ENCODE results near the gene MARCHF10.

Gene MARCHF10

DNA sequence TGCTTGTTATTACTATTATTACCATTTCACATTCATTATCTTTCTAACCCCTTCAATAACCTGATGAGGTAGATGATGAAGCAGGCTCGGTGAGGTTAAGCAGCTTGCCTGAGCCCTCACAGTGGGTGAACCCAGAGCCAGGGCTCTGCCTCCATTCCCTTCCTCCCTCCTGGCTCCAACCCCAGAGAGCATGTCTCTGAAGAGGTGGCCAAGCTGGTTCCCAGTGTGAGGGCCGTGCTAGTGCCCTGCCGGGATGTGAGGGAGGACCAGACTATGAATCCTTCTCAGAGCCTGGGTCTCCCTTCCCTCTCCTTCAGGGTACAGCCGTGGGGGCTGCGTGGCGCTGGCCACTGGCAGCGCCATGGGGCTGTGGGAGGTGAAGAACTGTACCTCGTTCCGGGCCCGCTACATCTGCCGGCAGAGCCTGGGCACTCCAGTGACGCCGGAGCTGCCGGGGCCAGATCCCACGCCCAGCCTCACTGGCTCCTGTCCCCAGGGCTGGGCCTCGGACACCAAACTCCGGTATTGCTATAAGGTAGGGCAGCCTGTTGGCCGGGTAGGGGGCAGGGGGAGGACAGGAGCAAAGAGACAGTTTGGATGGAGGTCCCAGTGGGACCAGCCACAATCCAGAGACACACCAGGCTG is 131.0 kb downstream of the MARCHF10 start:
- DNase-seq (ENCODE audit: low spot score): no peak

DNA sequence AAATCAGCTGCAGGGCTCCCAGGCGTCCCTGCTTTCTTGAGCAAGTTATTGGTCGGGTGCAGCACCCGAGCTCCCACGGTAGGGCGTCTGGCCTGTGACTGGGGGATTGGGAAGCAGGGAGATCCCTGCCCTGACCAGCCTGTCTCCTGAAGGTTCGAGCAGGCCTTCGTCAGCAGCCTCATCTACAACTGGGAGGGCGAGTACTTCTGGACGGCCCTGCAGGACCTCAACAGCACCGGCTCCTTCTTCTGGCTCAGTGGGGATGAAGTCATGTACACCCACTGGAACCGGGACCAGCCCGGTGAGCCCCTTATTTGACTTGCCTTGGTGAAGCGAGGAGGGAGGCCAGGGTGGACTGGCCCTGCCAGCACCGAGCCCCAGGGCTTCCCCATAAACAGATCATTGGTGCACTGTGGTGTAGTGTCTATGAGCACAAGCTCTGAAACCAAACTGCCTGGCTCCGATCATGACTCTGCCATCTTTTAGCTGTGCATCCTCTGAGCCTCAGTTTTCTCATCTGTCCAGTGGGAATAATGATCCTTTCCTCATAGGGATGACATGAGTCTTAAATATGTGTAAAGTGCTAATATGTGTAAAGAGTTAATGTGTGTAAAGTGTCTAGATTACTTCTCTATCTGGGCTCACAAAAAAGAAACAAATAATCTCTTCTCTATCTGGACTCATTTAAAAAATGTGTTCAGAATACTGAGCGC is 131.7 kb downstream of the MARCHF10 start:
- no peak for DNase-seq (ENCODE audit: low spot score)

DNA sequence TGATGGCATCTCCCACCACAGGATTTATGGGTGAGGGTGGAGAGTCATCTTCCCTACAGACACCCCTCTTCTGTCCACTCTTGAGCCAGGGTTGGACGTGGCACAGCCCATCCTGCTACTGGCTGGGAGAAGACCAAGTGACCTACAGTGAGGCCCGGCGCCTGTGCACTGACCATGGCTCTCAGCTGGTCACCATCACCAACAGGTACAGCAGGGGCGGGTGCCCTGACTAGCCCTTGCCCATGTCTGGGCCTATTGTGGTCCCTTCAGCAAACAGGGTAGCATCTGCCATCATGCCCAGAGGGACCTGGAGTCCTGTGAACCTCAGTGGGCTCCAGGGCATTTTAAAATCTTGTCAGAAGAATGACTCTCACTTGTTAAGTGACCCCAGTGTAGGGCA is 132.4 kb downstream of the MARCHF10 start:
- DNase-seq (ENCODE audit: low spot score): no peak

DNA sequence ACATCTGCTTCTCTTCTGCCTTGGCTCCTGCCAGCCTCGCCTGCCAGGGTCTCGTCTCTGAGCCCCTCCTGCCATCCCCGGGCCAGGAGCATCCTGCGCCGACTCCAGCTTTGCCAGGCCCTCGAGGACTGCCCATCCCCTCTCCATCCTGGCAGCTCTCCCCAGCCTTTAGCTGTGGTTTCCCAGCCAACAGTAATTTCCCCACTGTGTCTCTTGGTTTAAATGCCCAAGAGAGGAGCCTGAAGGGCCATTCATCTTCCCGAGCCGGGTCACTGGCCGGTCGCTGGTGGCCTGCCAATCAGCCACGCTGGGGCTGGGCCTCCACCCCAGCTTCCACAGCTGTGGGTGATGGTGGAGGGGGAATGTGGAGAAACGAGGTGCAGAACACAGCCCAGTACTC is 132.9 kb downstream of the MARCHF10 start:
- DNase-seq (ENCODE audit: low spot score): no peak

DNA sequence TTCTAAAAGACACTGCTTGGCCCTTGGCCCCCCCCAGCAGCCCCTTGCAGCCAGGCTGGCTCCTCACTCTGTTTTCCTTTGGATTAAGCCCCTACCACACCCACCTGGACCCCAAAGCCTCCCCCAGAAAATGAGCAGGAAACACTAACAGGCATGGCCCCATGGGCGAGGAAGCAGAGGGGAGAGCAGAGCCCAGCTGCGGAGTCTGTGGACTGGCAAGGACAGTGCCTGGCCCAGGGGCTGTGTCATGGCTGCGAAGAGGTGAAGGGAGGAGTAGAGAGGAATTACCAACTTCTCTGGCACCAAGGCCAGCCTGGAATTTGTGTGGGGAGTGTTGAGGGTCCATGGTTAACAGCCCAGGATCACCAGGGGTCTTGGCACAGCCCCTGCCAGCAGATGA is 133.3 kb downstream of the MARCHF10 start:
- no peak for DNase-seq (ENCODE audit: low spot score)

DNA sequence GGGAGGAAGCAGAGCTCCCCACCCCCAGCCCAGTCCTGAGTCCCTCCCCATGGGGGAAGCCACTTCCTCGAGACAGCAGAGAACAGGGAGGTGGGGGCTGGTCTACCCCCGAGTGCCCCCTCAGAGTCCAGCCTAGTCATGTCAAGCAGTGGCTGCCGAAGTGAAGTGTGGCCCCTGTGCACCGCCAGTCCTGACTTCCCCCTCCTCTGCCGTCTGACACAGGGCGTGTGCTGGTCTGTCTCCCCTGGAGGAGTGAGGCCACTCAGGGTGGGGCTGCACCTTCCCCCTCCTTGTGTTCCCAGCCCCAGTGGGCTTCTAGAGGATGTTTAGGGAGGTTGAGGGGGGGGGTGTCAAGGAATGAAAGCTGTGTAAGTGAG is 133.8 kb downstream of the MARCHF10 start:
- DNase-seq (ENCODE audit: low spot score): no peak

DNA sequence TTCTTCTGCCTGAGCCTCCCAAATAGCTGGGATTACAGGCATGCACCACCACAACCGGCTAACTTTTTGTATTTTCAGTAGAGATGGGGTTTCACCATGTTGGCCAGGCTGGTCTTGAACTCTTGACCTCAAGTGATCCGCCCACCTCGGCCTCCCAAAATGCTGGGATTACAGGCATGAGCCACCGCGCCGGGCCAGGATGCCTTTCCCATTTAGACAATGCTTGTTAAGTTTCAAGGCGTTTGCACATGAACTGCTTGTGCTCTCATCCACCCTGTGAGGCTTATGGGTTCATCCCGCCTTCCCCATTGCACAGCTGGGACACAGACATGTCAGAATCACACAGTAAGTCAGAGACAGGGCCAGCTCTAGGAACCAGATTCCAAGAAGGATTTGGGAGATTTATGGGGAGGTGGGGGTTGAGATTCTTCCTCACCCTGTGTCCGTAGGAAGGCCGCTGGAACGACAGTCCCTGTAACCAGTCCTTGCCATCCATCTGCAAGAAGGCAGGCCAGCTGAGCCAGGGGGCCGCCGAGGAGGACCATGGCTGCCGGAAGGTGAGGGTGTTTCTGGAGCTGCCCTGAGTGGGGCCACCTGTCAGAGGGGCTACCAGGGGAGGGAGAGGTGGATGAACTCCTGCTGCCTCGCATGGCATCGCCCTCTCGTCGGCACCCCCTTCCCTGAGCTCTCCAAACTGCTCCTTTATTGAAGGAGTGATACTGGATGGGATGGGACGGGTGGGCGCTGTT is 134.3 kb downstream of the MARCHF10 start:
- DNase-seq (ENCODE audit: low spot score): no peak

DNA sequence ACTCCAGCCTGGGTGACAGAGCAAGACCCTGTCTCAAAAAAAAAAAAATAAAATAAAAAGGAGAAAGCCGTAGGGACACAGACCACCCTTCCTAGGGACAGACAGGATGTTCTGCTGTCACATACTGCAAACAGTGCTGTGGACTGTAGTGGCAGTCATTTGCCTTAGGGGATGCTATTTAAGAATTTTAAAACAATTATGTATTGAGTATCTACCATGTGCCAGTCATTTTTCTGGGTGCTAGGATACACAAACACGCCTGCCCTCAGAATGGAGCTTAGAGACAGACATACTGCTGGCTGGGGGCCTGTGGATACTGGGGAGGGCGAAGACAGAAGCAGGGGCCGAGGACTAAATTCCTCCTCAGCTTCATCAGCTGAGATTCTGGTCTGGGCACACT is 135.2 kb downstream of the MARCHF10 start:
- DNase-seq (ENCODE audit: low spot score): no peak

DNA sequence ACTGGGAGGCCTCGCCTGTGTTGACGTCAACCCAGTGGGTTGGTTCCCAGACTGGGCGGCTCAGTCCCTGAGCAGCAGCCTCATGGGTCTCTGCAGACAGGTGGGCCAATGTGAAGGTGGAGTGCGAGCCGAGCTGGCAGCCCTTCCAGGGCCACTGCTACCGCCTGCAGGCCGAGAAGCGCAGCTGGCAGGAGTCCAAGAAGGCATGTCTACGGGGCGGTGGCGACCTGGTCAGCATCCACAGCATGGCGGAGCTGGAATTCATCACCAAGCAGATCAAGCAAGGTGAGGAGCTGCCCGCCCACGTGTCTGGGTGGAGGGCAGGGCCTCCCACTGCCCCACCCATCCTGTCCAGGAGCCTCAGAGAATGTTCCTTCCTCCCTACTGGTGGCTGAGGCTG is 136.6 kb downstream of the MARCHF10 start:
- peak; percentile 21 for DNase-seq (ENCODE audit: low spot score)

DNA sequence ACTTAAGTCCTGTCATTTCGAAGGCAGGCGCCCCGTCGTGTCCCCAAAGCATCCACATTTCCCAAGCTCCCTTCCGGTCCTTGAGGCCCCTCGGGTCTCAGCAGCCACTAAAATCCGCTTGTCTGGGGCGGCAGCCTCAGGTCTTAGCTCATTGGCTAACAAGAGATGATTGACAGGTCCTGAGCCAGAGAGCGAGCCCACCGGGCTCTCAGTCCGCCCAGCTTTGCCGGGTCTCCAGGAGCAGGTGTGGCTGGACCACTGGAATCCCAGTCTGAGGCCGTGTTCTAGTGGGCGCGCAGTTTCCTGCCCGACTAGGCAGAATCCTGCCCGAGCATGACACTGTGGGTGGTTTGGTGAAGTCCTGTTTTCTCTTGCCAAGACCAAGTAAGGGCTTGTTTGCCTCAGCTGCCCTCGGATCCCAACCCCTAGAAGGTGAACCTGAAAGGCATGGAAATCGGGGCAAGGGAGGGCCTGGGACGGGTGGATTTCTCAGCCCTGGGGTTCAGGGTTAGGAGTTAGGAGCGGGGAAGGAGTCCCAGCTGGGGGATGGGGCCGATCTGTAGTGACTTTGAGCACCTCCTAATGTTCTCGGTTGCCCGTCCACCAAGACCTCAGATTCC is 137.8 kb downstream of the MARCHF10 start:
- no peak for DNase-seq (ENCODE audit: low spot score)

DNA sequence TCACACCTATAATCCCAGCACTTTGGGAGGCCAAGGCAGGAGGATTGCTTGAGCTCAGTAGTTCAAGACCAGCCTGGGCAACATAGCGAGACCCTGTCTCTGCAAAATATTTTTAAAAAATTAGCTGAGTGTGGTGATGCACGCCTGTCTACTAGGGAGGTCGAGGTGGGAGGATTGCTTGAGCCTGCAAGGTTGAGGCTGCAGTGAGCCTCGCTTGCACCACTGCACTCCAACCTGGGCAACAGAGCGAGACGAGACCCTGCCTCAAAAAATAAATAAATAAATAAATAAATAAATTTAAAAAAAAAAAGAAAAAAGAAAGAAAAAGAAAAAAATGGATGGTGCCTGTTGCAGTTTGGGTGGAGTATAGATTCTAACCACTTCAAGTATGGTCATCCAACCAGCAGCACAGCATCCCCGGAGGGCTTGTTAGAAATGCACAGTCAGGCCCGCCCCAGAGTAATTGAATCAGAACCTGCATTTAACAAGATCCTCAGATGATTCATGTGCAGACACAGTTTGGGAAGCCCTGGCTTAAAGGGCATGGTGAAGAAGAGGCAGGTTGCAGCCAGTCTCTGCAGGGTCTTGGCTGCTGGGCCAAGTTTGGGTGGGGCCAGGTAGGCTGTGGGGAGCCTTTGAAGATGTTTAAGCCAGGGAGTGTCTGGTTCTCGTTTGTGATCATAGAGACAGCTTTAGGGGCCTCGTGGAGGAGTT is 139.9 kb downstream of the MARCHF10 start:
- DNase-seq (ENCODE audit: low spot score): no peak

DNA sequence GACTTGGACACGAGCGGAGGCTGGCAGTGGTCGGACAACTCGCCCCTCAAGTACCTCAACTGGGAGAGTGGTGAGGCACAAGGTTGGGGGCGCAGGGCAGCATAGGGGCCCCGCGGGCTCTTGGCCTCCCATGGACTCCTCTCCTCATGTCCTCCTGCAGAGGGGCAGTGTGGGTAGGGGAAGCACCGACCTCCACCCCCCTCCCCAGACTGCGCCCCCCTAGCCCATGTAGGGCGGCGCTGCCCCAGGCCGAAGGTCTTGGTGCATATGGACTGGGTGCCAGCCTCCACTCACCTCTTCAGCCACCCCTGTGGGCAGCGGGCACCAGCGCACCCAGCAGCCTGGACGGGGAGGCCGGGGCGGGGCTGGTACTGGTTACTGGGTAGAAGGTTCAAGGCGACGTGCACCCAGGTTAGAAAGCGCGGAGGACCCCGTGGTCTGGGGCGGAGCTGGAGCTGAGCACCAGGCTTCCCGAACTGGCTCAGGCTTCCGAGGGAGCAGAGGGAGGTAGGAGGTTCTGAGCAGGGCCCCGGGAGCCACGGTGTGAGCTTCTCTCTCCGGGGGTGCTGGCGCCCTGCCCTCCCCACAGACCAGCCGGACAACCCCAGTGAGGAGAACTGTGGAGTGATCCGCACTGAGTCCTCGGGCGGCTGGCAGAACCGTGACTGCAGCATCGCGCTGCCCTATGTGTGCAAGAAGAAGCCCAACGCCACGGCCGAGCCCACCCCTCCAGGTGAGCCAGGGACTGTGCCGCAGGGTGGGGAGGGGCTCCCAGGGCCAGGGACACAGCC is 141.1 kb downstream of the MARCHF10 start:
- no peak for DNase-seq (ENCODE audit: low spot score)

DNA sequence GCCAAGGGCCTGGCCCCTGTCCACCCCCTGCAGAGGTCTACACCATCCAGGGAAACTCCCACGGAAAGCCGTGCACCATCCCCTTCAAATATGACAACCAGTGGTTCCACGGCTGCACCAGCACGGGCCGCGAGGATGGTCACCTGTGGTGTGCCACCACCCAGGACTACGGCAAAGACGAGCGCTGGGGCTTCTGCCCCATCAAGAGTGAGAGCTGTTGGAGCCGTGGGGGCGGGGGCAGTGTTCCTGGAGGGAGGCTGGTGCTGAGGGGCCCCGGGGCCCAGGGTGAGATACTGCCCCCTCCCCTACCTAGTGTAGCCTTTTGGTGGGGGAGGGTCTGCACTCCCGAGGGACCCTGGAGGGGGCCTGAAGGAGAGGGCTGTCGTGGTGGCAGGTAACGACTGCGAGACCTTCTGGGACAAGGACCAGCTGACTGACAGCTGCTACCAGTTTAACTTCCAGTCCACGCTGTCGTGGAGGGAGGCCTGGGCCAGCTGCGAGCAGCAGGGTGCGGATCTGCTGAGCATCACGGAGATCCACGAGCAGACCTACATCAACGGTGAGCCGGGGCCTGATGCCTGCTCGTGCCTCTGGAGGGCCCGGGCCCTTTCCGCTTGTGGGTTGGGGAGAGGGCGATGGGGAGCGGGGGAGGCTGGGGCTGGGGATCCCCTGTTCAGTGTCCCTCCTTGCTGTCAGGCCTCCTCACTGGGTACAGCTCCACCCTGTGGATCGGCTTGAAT is 141.9 kb downstream of the MARCHF10 start:
- DNase-seq (ENCODE audit: low spot score): no peak

DNA sequence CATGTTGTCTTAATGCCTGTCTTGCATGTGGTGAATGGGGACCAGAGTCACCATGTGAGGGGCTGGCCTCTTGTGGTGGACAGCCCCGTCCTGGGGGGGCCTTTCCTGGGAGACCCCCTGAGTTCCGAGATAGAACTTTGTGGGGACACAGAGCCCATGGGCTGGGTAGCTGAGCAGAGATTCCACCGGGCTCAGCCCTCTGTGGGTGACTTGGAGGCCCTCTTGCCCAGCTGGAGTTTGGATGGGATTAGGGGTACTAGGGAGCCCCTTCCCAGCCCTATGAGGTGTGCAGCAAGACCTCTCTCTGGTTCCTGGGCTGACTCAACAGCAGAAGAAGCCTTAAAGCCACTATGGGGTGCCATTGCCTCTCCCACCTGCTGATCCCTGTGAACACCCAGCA is 142.5 kb downstream of the MARCHF10 start:
- DNase-seq (ENCODE audit: low spot score): no peak

DNA sequence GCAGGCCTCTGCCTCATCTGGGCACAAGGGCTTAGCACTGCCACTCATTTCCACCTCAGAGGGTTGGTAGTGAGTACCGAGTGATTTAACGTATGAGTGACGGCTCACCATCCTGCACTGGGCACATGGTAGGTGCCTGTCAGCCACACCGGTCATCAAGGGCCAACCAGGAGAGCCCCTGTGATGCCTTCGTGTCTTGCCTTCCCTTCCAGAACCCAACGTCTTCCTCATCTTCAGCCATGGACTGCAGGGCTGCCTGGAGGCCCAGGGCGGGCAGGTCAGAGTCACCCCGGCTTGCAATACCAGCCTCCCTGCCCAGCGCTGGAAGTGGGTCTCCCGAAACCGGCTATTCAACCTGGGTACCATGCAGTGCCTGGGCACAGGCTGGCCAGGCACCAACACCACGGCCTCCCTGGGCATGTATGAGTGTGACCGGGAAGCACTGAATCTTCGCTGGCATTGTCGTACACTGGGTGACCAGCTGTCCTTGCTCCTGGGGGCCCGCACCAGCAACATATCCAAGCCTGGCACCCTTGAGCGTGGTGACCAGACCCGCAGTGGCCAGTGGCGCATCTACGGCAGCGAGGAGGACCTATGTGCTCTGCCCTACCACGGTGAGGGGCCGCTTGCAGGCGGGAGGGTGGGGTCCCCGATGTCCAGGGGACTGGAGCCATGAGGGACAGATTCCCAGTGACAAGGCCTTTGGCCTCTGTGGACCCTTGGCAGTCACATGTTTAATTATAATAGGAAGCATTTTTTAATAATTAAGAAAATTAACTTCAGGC is 143.6 kb downstream of the MARCHF10 start:
- no peak for DNase-seq (ENCODE audit: low spot score)

DNA sequence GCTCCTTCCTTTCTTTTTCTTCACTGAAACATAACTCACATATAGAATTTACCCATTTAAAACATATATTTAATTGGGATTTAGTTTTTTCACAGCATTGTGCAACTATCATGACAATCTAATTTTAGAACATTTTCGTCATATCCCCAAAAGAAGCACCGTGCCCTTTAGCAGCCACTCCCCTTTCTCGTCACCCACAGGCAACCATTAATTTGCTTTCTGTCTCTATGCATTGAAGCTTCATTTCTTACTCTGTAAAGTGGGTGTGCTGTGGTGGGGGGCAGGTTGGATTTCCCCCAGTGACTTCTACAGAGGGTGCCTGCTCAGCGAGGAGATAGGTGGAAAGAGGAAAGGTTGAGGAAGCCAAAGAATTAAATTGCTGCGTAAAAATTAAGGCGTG is 144.8 kb downstream of the MARCHF10 start:
- DNase-seq (ENCODE audit: low spot score): no peak

DNA sequence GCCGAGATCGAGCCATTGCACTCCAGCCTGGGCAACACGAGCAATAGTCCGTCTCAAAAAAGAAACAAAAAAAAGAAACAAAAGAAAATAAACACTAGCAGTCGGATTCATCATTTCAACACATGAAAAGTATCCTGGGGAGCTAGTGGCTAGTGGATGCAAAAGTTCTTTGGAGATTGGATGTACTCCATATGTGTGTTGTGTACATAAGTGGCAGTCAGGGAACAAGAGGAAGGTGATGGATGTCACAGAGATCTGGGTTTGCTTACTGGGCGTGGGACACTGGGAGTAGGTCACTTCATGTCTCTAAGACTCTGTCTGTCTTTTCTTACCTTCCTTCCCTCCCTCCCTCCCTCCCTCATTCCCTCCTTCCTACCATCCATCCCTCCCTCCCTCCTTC is 145.3 kb downstream of the MARCHF10 start:
- DNase-seq (ENCODE audit: low spot score): no peak

DNA sequence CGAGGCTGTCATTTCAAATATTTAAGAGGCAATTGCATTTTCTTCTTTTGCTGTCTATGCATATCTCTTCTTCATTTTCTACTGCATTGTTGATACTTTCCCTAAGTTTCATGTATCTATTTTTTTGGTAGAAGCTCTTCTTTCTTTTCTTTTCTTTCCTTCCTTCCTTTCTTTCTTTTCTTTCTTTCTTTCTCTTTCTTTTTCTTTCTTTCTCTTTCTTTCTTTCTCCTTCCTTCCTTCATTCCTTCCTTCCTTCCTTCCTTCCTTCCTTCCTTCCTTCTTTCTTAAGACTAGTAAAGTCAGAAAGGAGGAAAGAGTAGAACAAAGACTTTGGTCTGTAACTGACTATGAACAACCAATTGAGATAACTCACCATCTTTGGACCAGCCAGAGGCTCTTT is 146.8 kb downstream of the MARCHF10 start:
- no peak for DNase-seq (ENCODE audit: low spot score)

DNA sequence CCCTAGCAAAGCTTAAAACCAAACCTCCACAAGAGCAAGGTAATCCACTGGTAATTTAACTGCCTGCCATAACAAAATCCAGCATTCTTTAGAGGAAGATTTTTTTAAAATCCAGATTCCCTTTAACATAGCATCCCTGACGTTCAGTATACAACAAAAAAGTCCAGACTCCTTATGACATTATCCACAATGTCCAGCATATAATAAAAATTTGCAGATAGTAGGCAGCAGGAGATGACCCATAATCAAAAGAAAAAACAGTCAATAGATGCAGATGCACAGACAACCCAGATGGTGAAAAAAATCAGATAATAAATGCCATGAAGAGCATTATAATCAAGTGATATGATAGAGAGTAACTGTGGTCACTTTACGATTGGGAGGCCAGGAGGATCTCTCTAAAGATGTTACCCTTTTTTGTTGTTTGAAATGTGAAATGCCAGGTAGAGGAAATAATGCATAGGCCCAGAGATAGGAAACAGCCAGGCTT is 147.4 kb downstream of the MARCHF10 start:
- DNase-seq (ENCODE audit: low spot score): no peak
